RWPE1 (cell line): ENCODE data around the gene RMND5B.

Experiments
- CTCF ChIA-PET: fragments of 350-600 bp; sonication (Branson Sonifier 250); formaldehyde crosslinking; extraction: SDS; loops from one replicate; lab custom pipeline; 2021; lab: Yijun Ruan, JAX
- POLR2A ChIA-PET: fragments of 400-600 bp; formaldehyde crosslinking; extraction: SDS; loops from one replicate; lab custom pipeline; 2020; ENCODE audit warnings: antibody characterized with exemption; ENCODE audit not compliant: low non-redundant PET; lab: Yijun Ruan, JAX
- DNase-seq: peaks from one replicate; pipeline ENCODE4 v3.0.0; 2012; ENCODE audit warnings: low spot score
- H3K27ac ChIP-seq: fragments of 450-650 bp; 2 replicates; pipeline ENCODE4 v1.5.1; 2017
- TF ChIP-seq, protein P1 (sequence below): fragments of 450-650 bp; conservative IDR thresholded peaks from 2 replicates; pipeline ENCODE4 v1.5.1; 2017; ENCODE audit warnings: low read depth, mild to moderate bottlenecking

RMND5B gene

DNA sequence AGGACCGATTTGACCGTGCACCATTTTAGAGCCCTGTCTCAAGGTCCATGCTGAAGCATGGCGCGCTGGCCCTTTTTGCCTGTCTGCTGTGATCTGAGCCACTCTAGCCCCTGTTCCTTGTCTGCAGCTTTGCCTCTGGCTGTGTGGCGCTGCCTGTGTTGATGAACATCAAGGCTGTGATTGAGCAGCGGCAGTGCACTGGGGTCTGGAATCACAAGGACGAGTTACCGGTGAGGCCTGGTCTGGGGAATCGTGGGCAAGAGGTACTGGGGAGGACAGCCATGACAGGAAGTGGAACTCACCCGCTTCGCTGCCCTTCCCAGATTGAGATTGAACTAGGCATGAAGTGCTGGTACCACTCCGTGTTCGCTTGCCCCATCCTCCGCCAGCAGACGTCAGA is 16.6 kb downstream of the RMND5B start:
- ChIA-PET POLR2A (no interaction called here), CTCF (interaction anchor here (1.1 to 9.3 kb wide), 2 partner anchors 29 to 71 kb away, joined by 3 to 175 read pairs; no protein-coding TSS in a partner anchor)
- TF ChIP-seq, protein P1, sequence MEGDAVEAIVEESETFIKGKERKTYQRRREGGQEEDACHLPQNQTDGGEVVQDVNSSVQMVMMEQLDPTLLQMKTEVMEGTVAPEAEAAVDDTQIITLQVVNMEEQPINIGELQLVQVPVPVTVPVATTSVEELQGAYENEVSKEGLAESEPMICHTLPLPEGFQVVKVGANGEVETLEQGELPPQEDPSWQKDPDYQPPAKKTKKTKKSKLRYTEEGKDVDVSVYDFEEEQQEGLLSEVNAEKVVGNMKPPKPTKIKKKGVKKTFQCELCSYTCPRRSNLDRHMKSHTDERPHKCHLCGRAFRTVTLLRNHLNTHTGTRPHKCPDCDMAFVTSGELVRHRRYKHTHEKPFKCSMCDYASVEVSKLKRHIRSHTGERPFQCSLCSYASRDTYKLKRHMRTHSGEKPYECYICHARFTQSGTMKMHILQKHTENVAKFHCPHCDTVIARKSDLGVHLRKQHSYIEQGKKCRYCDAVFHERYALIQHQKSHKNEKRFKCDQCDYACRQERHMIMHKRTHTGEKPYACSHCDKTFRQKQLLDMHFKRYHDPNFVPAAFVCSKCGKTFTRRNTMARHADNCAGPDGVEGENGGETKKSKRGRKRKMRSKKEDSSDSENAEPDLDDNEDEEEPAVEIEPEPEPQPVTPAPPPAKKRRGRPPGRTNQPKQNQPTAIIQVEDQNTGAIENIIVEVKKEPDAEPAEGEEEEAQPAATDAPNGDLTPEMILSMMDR = no peak
- H3K27ac ChIP-seq = peak overlapping the region; percentile 61
- no peak for DNase-seq

DNA sequence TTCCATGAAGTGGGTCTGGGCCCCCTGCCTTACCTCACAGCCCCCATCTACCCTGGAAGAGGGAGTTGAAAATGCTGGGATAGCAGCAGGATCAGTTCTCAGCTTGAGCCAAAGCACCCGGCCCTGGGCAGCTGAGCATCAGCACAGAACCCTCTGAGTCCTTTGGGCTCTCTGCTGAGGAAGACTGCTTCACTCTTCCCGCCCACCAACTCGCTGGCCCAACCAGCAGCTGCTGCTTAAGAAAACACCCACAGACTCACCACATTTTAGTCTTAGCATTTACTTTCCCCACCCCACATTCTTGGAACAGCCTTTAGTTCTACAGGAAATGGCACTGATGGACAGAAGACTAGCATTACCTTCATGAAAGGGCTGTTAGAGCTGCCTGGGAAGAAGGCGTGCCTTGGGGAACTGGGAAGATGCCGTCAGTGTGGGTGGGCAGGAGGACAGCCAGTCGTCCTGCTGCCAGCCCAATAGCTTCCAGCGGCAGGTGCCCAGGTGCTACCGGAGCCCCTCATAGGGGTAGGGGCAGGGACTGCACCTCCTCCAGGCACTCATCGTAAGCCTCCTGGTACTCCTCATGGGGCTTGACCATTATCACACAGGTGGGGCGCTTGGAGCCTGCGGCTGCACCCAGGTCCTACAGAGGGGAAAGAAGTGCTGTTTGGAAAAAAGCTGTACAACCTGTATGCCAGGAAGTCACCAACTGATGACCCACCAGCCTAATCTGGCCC is 18.6 kb downstream of the RMND5B start:
- H3K27ac ChIP-seq = peak overlapping the region; percentile 46
- no peak for DNase-seq
- TF ChIP-seq, protein P1 = no peak
- ChIA-PET POLR2A (no interaction called here), CTCF (interaction anchor here (0.5 to 9.3 kb wide), 5 partner anchors 17 to 77 kb away, joined by 4 to 175 read pairs (median 6); no protein-coding TSS in a partner anchor)

- H3K27ac ChIP-seq = peak overlapping the region; percentile 40
- DNase-seq = no peak
- TF ChIP-seq, protein P1 = no peak
- CTCF ChIA-PET = interaction anchor here (0.6 to 9.3 kb wide), 2 partner anchors 46 to 75 kb away, joined by 3 to 175 read pairs; no protein-coding TSS in a partner anchor
- POLR2A ChIA-PET = no interaction called here
These were observed 20.3 kb downstream of the RMND5B start for GRCh38 chr5:178150977-178151734.

- no peak for DNase-seq
- CTCF ChIA-PET = interaction anchor here (0.6 to 1.5 kb wide), 4 partner anchors 53 to 76 kb away, joined by 3 to 6 read pairs (median 4); no protein-coding TSS in a partner anchor
- peak overlapping the region; percentile 70 for H3K27ac ChIP-seq
- POLR2A ChIA-PET = interaction anchor here (0.6 to 1.4 kb wide), 3 partner anchors 15 to 62 kb away, joined by 3 read pairs; no protein-coding TSS in a partner anchor
- TF ChIP-seq, protein P1 = no peak
These were observed 22.0 kb downstream of the RMND5B start for GRCh38 chr5:178152491-178153444.

DNA sequence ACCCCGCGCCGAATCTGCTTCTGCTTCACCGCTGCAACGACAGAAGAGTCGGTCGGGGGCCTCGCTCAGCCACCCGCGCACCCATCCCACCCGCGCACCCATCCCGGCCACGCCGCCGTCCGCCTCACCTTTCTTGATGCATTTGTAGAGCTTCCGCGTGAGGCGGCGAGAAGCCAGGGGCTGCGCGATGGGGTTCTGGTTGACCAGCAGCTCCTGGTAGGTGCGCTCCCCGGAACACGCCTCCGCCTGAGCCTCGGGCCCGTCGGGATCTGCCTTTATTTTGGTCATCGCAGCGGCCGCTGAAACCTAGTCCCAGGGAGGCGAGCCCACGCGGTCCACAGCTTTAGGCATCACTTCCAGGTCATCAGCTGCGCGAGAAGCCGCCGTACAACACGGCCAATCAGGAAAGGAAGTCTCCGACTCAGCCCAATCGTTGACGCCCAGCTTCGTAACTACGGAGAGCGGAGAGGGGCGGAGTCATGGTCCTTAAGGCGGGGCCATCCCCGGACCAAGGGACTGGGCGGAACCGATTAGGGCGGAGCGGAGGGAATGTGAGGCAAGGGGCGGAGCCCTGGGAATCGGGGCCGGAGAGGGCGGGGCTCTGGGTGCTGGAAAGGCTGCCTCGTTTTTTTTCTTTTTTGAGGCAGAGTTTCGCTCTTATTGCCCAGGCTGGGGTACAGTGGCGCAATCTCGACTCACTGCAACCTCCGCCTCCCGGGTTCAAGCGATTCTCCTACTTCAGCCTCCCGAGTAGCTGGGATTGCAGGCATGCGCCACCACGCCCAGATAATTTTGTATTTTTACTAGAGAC is 22.9 kb downstream of the RMND5B start, which contains the start of gene NHP2:
TSS of gene NHP2 (minus strand) at position 356 of the 811 bp plus-strand sequence. CDS start at position 288, 68 bp downstream.
- peak within 1 kb of the TSS; percentile 70 for H3K27ac ChIP-seq
- CTCF ChIA-PET = interaction anchor here (0.9 to 1.5 kb wide), 2 partner anchors 24 to 77 kb away, joined by 3 to 6 read pairs; no protein-coding TSS in a partner anchor
- POLR2A ChIA-PET = interaction anchor here (0.6 to 1.4 kb wide), 4 partner anchors 16 to 63 kb away, joined by 3 read pairs; no protein-coding TSS in a partner anchor
- TF ChIP-seq, protein P1 = no peak
- DNase-seq = peak; percentile 100
